Activated CD4-positive, alpha-beta T cell treated with anti-CD3 and anti-CD28 coated beads, Interleukin-2, amount 10 ng/mL, durations not matched to agents 7 days and 5 days (primary cell): Measurements from ENCODE around the gene C19orf25. TPM values are rescaled to one million over a fixed set of nuclear protein-coding genes. Genes with fewer than 3 reads are reported as not detected.
A peak's percentile ranks its signal among the peaks of the same experiment; 100 is the strongest.
"Not testable (repeated sequence)": the region's sequence is repeated elsewhere in the genome, so short reads cannot be mapped to it uniquely, and the experiment has no call there.

Source experiments
- CTCF ChIA-PET: fragments of 350-600 bp; sonication (Branson Sonifier 250); formaldehyde crosslinking; loops from one replicate; lab custom pipeline; 2021; ENCODE audit warnings: antibody characterized with exemption; lab: Charles Lee
- POLR2A ChIA-PET: fragments of 350-600 bp; sonication (Branson Sonifier 250); formaldehyde crosslinking; loops from one replicate; lab custom pipeline; 2021; ENCODE audit warnings: antibody characterized with exemption; lab: Charles Lee
- DNase-seq: peaks from one replicate; pipeline ENCODE4 v3.0.0-alpha.2; 2020
- H3K27ac Mint-ChIP-seq: one replicate; pipeline ENCODE4 v1.8.0; 2021; ENCODE audit warnings: mild to moderate bottlenecking, moderate library complexity, mixed read lengths
- H3K27me3 Mint-ChIP-seq: one replicate; pipeline ENCODE4 v1.8.0; 2021; ENCODE audit warnings: mixed read lengths
- H3K36me3 Mint-ChIP-seq: one replicate; pipeline ENCODE4 v1.8.0; 2021; ENCODE audit warnings: low read depth, mixed read lengths
- H3K4me1 Mint-ChIP-seq: one replicate; pipeline ENCODE4 v1.8.0; 2021; ENCODE audit warnings: mixed read lengths
- H3K4me3 Mint-ChIP-seq: one replicate; pipeline ENCODE4 v1.8.0; 2021; ENCODE audit warnings: mild to moderate bottlenecking, moderate library complexity, mixed read lengths
- H3K9me3 Mint-ChIP-seq: one replicate; pipeline ENCODE4 v1.8.0; 2021; ENCODE audit warnings: mixed read lengths
- total RNA-seq, 2 experiments: library from RNA; stranded (reverse); gene quantifications; one replicate each; pipeline ENCODE4 v1.2.3, GENCODE V29; 2021

The C19orf25 gene
- total RNA-seq, 2 experiments from 2014 or later = 33.2 to 40.7 TPM

- H3K9me3 Mint-ChIP-seq, H3K4me3 Mint-ChIP-seq, H3K36me3 Mint-ChIP-seq, H3K27ac Mint-ChIP-seq, H3K4me1 Mint-ChIP-seq, CTCF ChIA-PET, DNase-seq, H3K27me3 Mint-ChIP-seq, POLR2A ChIA-PET: not testable (repeated sequence)
Measured at GRCh38 chr19:1499231-1499630, 20.2 kb upstream of the C19orf25 start.

GRCh38 chr19:1497578-1498235 lies 18.7 kb upstream of the C19orf25 start:
- H3K9me3 Mint-ChIP-seq = no peaks in the 10 kb centered on the region
- H3K4me1 Mint-ChIP-seq = no peaks in the 10 kb centered on the region
- ChIA-PET POLR2A (no interaction called here), CTCF (interaction anchor here (0.7 kb wide), 1 partner anchor 67 kb away, joined by 3 read pairs; no protein-coding TSS in a partner anchor)
- no peak overlapping the region for H3K27ac Mint-ChIP-seq
- no peak overlapping the region for H3K4me3 Mint-ChIP-seq
- DNase-seq = no peak
- no peaks in the 10 kb centered on the region for H3K36me3 Mint-ChIP-seq
- peaks cover 7% of the 10 kb centered on the region for H3K27me3 Mint-ChIP-seq

GRCh38 chr19:1496714-1497577 lies 17.9 kb upstream of the C19orf25 start:
- ChIA-PET POLR2A (no interaction called here), CTCF (no interaction called here)
- no peaks in the 10 kb centered on the region for H3K36me3 Mint-ChIP-seq
- no peaks in the 10 kb centered on the region for H3K9me3 Mint-ChIP-seq
- H3K27ac Mint-ChIP-seq = no peak overlapping the region
- peaks cover 10% of the 10 kb centered on the region for H3K27me3 Mint-ChIP-seq
- H3K4me3 Mint-ChIP-seq = no peak overlapping the region
- DNase-seq = no peak
- peaks cover 1% of the 10 kb centered on the region for H3K4me1 Mint-ChIP-seq

- no peak overlapping the region for H3K4me3 Mint-ChIP-seq
- POLR2A ChIA-PET = no interaction called here
Measured at GRCh38 chr19:1495799-1496713, 17.0 kb upstream of the C19orf25 start.

GRCh38 chr19:1495051-1495798 lies 16.2 kb upstream of the C19orf25 start:
- POLR2A ChIA-PET = interaction anchor here (0.6 kb wide), 1 partner anchor 52 kb away, joined by 4 read pairs; no protein-coding TSS in a partner anchor
- Mint-ChIP-seq H3K27me3 (peaks cover 15% of the 10 kb centered on the region), H3K27ac (no peak overlapping the region), H3K4me1 (peaks cover 9% of the 10 kb centered on the region), H3K9me3 (no peaks in the 10 kb centered on the region), H3K4me3 (no peak overlapping the region), H3K36me3 (no peaks in the 10 kb centered on the region)
- DNase-seq = no peak
- CTCF ChIA-PET = interaction anchor here (1.4 kb wide), 1 partner anchor 9 kb away, joined by 3 read pairs; no protein-coding TSS in a partner anchor

More at GRCh38 chr19:1495799-1496713, 17.0 kb upstream of the C19orf25 start:
- Mint-ChIP-seq H3K4me1 (peaks cover 5% of the 10 kb centered on the region), H3K27ac (no peak overlapping the region), H3K36me3 (no peaks in the 10 kb centered on the region), H3K27me3 (peaks cover 15% of the 10 kb centered on the region), H3K9me3 (no peaks in the 10 kb centered on the region)
- no peak for DNase-seq
- CTCF ChIA-PET = interaction anchor here (1.4 kb wide), 1 partner anchor 8 kb away, joined by 3 read pairs; no protein-coding TSS in a partner anchor

GRCh38 chr19:1494115-1494815 lies 15.2 kb upstream of the C19orf25 start:
- ChIA-PET POLR2A (interaction anchor here (0.6 kb wide), 1 partner anchor 51 kb away, joined by 4 read pairs; no protein-coding TSS in a partner anchor), CTCF (interaction anchor here (1.4 kb wide), 1 partner anchor 10 kb away, joined by 3 read pairs; no protein-coding TSS in a partner anchor)
- Mint-ChIP-seq H3K4me1 (peaks cover 15% of the 10 kb centered on the region), H3K27ac (no peak overlapping the region), H3K4me3 (no peak overlapping the region), H3K27me3 (peaks cover 15% of the 10 kb centered on the region), H3K9me3 (no peaks in the 10 kb centered on the region), H3K36me3 (no peaks in the 10 kb centered on the region)
- DNase-seq = no peak

GRCh38 chr19:1492474-1493006 lies 13.5 kb upstream of the C19orf25 start:
- H3K9me3 Mint-ChIP-seq = no peaks in the 10 kb centered on the region
- H3K36me3 Mint-ChIP-seq = no peaks in the 10 kb centered on the region
- peaks cover 15% of the 10 kb centered on the region for H3K27me3 Mint-ChIP-seq
- no peak overlapping the region for H3K27ac Mint-ChIP-seq
- ChIA-PET CTCF (interaction anchor here (0.6 to 3.1 kb wide), 2 partner anchors 9 to 152 kb away, joined by 3 to 8 read pairs; no protein-coding TSS in a partner anchor), POLR2A (no interaction called here)
- DNase-seq = no peak
- H3K4me3 Mint-ChIP-seq = no peak overlapping the region
- H3K4me1 Mint-ChIP-seq = peaks cover 16% of the 10 kb centered on the region

GRCh38 chr19:1491849-1492170 lies 12.8 kb upstream of the C19orf25 start:
- ChIA-PET CTCF (interaction anchor here (0.6 to 3.1 kb wide), 3 partner anchors 10 to 153 kb away, joined by 3 to 8 read pairs (median 3); no protein-coding TSS in a partner anchor), POLR2A (no interaction called here)
- peak overlapping the region; percentile 66 for H3K4me3 Mint-ChIP-seq
- DNase-seq = no peak
- no peaks in the 10 kb centered on the region for H3K36me3 Mint-ChIP-seq
- peaks cover 15% of the 10 kb centered on the region for H3K27me3 Mint-ChIP-seq
- no peaks in the 10 kb centered on the region for H3K9me3 Mint-ChIP-seq
- H3K4me1 Mint-ChIP-seq = peaks cover 16% of the 10 kb centered on the region
- peak overlapping the region; percentile 6 for H3K27ac Mint-ChIP-seq

- no peak for DNase-seq
- ChIA-PET CTCF (interaction anchor here (0.6 to 3.1 kb wide), 5 partner anchors 11 to 175 kb away, joined by 3 to 8 read pairs (median 3); no protein-coding TSS in a partner anchor), POLR2A (no interaction called here)
- H3K9me3 Mint-ChIP-seq = no peaks in the 10 kb centered on the region
- H3K27ac Mint-ChIP-seq = peak within 1 kb of the TSS; percentile 85
- peaks cover 15% of the 10 kb centered on the region for H3K27me3 Mint-ChIP-seq
- H3K4me3 Mint-ChIP-seq = peak within 1 kb of the TSS; percentile 84
- H3K4me1 Mint-ChIP-seq = peaks cover 16% of the 10 kb centered on the region
- H3K36me3 Mint-ChIP-seq = no peaks in the 10 kb centered on the region
Measured at GRCh38 chr19:1491114-1491848, 12.3 kb upstream of the C19orf25 start, which contains the start of gene REEP6. Gene REEP6 (plus strand): TSS chr19:1491181. CDS start chr19:1491270, 89 bp downstream.

- Mint-ChIP-seq H3K4me3 (peak within 1 kb of the TSS; percentile 84), H3K27me3 (peaks cover 15% of the 10 kb centered on the region), H3K9me3 (no peaks in the 10 kb centered on the region), H3K4me1 (peaks cover 16% of the 10 kb centered on the region), H3K27ac (peak within 1 kb of the TSS; percentile 85), H3K36me3 (no peaks in the 10 kb centered on the region)
- peak; percentile 97 for DNase-seq
- POLR2A ChIA-PET = no interaction called here
- CTCF ChIA-PET = interaction anchor here (0.6 to 3.1 kb wide), 5 partner anchors 10 to 175 kb away, joined by 3 to 8 read pairs (median 3); no protein-coding TSS in a partner anchor
Measured at GRCh38 chr19:1490311-1491113, 11.5 kb upstream of the C19orf25 start, which contains the start of gene PCSK4. Gene PCSK4 (minus strand): TSS chr19:1490350. CDS start chr19:1490346, 4 bp downstream.
